ENCODE data around the gene DGKD.

DGKD gene

GRCh38 chr2:233456111-233456510 is 101.8 kb downstream of the DGKD start:
- Histone ChIP-seq H4K20me1 (ENCODE audit: insufficient read depth, low read length) (no peaks in the 10 kb centered on the region), H3K36me3 (replicated peaks; ENCODE audit: insufficient read depth, low read length) (no peaks in the 10 kb centered on the region)
- no peak for TF ChIP-seq EZH2phosphoT487 (IDR thresholded peaks at IDR 0.05; ENCODE audit: low read length)
- no peak for TF ChIP-seq CTCF (IDR thresholded peaks at IDR 0.05; ENCODE audit: low read length)
- no peak for TF ChIP-seq EZH2 (optimal IDR thresholded peaks at IDR 0.05; ENCODE audit: low read depth, low read length)

GRCh38 chr2:233456934-233457333 is 102.6 kb downstream of the DGKD start:
- TF ChIP-seq EZH2phosphoT487 (IDR thresholded peaks at IDR 0.05; ENCODE audit: low read length) (no peak), EZH2 (optimal IDR thresholded peaks at IDR 0.05; ENCODE audit: low read depth, low read length) (no peak), CTCF (IDR thresholded peaks at IDR 0.05; ENCODE audit: low read length) (no peak)

More at GRCh38 chr2:233456111-233456510, 101.8 kb downstream of the DGKD start:
- H2AFZ ChIP-seq (ENCODE audit: low read length): no peak overlapping the region
- no peaks in the 10 kb centered on the region for H3K27me3 ChIP-seq (replicated peaks; ENCODE audit: insufficient read depth, low read length)
- H3K4me3 ChIP-seq (ENCODE audit: low read length): no peak overlapping the region
- no peaks in the 10 kb centered on the region for H3K9me2 ChIP-seq (replicated peaks; ENCODE audit: insufficient read depth, low read length)
- H3K27ac ChIP-seq (ENCODE audit: low read length): no peak overlapping the region
- H3K9ac ChIP-seq (ENCODE audit: low read length): no peak overlapping the region
- no peaks in the 10 kb centered on the region for H3F3A ChIP-seq (ENCODE audit: insufficient read depth, low read length)
- no peak overlapping the region for H3K4me2 ChIP-seq (ENCODE audit: low read depth, low read length)
- no peaks in the 10 kb centered on the region for H3K79me2 ChIP-seq (ENCODE audit: low read length)
- no peaks in the 10 kb centered on the region for H3K9me3 ChIP-seq (replicated peaks; ENCODE audit: insufficient read depth, low read length)
- no peaks in the 10 kb centered on the region for H3K4me1 ChIP-seq (ENCODE audit: low read length)
- DNase-seq: no peak

GRCh38 chr2:233457356-233457755 is 103.1 kb downstream of the DGKD start:
- Histone ChIP-seq H3K9ac (ENCODE audit: low read length) (no peak overlapping the region), H3K27ac (ENCODE audit: low read length) (no peak overlapping the region), H3K9me3 (replicated peaks; ENCODE audit: insufficient read depth, low read length) (no peaks in the 10 kb centered on the region), H3K79me2 (ENCODE audit: low read length) (no peaks in the 10 kb centered on the region), H3K4me2 (ENCODE audit: low read depth, low read length) (no peak overlapping the region), H3K4me1 (ENCODE audit: low read length) (no peaks in the 10 kb centered on the region), H3F3A (ENCODE audit: insufficient read depth, low read length) (no peaks in the 10 kb centered on the region), H3K27me3 (replicated peaks; ENCODE audit: insufficient read depth, low read length) (no peaks in the 10 kb centered on the region), H3K4me3 (ENCODE audit: low read length) (no peak overlapping the region), H4K20me1 (ENCODE audit: insufficient read depth, low read length) (no peaks in the 10 kb centered on the region), H3K36me3 (replicated peaks; ENCODE audit: insufficient read depth, low read length) (no peaks in the 10 kb centered on the region), H3K9me2 (replicated peaks; ENCODE audit: insufficient read depth, low read length) (no peaks in the 10 kb centered on the region), H2AFZ (ENCODE audit: low read length) (no peak overlapping the region)
- TF ChIP-seq CTCF (IDR thresholded peaks at IDR 0.05; ENCODE audit: low read length) (no peak), EZH2 (optimal IDR thresholded peaks at IDR 0.05; ENCODE audit: low read depth, low read length) (no peak), EZH2phosphoT487 (IDR thresholded peaks at IDR 0.05; ENCODE audit: low read length) (no peak)
- DNase-seq: no peak

More at GRCh38 chr2:233456934-233457333, 102.6 kb downstream of the DGKD start:
- no peak overlapping the region for H3K4me2 ChIP-seq (ENCODE audit: low read depth, low read length)
- no peaks in the 10 kb centered on the region for H3K27me3 ChIP-seq (replicated peaks; ENCODE audit: insufficient read depth, low read length)
- H3K9me3 ChIP-seq (replicated peaks; ENCODE audit: insufficient read depth, low read length): no peaks in the 10 kb centered on the region
- no peaks in the 10 kb centered on the region for H3K9me2 ChIP-seq (replicated peaks; ENCODE audit: insufficient read depth, low read length)
- no peaks in the 10 kb centered on the region for H4K20me1 ChIP-seq (ENCODE audit: insufficient read depth, low read length)
- no peak overlapping the region for H3K4me3 ChIP-seq (ENCODE audit: low read length)
- no peaks in the 10 kb centered on the region for H3F3A ChIP-seq (ENCODE audit: insufficient read depth, low read length)
- H3K27ac ChIP-seq (ENCODE audit: low read length): no peak overlapping the region
- H3K79me2 ChIP-seq (ENCODE audit: low read length): no peaks in the 10 kb centered on the region
- H3K9ac ChIP-seq (ENCODE audit: low read length): no peak overlapping the region
- H2AFZ ChIP-seq (ENCODE audit: low read length): no peak overlapping the region
- H3K4me1 ChIP-seq (ENCODE audit: low read length): no peaks in the 10 kb centered on the region
- no peak for DNase-seq
- H3K36me3 ChIP-seq (replicated peaks; ENCODE audit: insufficient read depth, low read length): no peaks in the 10 kb centered on the region

Data from MM.1S (cell line).